Fibroblast of skin of right quadriceps (primary cell): ENCODE results near the gene MAD1L1.

Experiments used
- DNase-seq: peaks from one replicate; pipeline ENCODE4 v3.0.0-alpha.2; 2013

The MAD1L1 gene

GRCh38 chr7:2112261-2113198 is 120.2 kb downstream of the MAD1L1 start:
- no peak for DNase-seq

GRCh38 chr7:2111568-2111967 is 121.2 kb downstream of the MAD1L1 start:
- DNase-seq: peak; percentile 33

- peak; percentile 44 for DNase-seq
These were observed 121.9 kb downstream of the MAD1L1 start for GRCh38 chr7:2110610-2111396.

GRCh38 chr7:2109936-2110609 is 122.7 kb downstream of the MAD1L1 start:
- DNase-seq: peak; percentile 94

- DNase-seq: peak; percentile 59
These were observed 123.4 kb downstream of the MAD1L1 start for GRCh38 chr7:2109251-2109872.

- peak; percentile 60 for DNase-seq
These were observed 124.1 kb downstream of the MAD1L1 start for GRCh38 chr7:2108501-2109250.

- no peak for DNase-seq
These were observed 124.7 kb downstream of the MAD1L1 start for GRCh38 chr7:2108071-2108455.

GRCh38 chr7:2107386-2108070 is 125.2 kb downstream of the MAD1L1 start:
- DNase-seq: no peak

- DNase-seq: peak; percentile 54
These were observed 125.8 kb downstream of the MAD1L1 start for GRCh38 chr7:2106924-2107323.

- no peak for DNase-seq
These were observed 126.3 kb downstream of the MAD1L1 start for GRCh38 chr7:2106440-2106839.

GRCh38 chr7:2105917-2106316 is 126.8 kb downstream of the MAD1L1 start:
- DNase-seq: no peak

GRCh38 chr7:2105280-2105679 is 127.5 kb downstream of the MAD1L1 start:
- DNase-seq: no peak

GRCh38 chr7:2104716-2105115 is 128.0 kb downstream of the MAD1L1 start:
- peak; percentile 55 for DNase-seq

GRCh38 chr7:2104107-2104710 is 128.5 kb downstream of the MAD1L1 start:
- DNase-seq: peak; percentile 93

GRCh38 chr7:2103071-2103898 is 129.5 kb downstream of the MAD1L1 start:
- DNase-seq: no peak

- no peak for DNase-seq
These were observed 130.4 kb downstream of the MAD1L1 start for GRCh38 chr7:2102375-2102723.

- DNase-seq: no peak
These were observed 130.9 kb downstream of the MAD1L1 start for GRCh38 chr7:2101630-2102374.

- DNase-seq: no peak
These were observed 132.2 kb downstream of the MAD1L1 start for GRCh38 chr7:2100278-2101208.
